Ascending aorta (tissue), 2 donors: ENCODE results near the gene RPL6. TPM values are rescaled to one million over a fixed set of nuclear protein-coding genes. Genes with fewer than 3 reads are reported as not detected.

Experiments used
- DNase-seq, 2 donors: peaks; one replicate each; pipeline ENCODE4 v3.0.0-alpha.2; 2019; ENCODE audit warnings: low spot score in 2 of 2
- H3K27ac ChIP-seq, 2 donors: fragments of 200-600 bp; sonication (generic); one replicate each; pipeline ENCODE4 v1.5.1; 2016 to 2017; ENCODE audit warnings: mild to moderate bottlenecking in 1 of 2
- H3K27me3 ChIP-seq: fragments of 200-600 bp; sonication (generic); one replicate; pipeline ENCODE4 v1.5.1; 2017
- H3K36me3 ChIP-seq, 2 donors: fragments of 200-600 bp; sonication (generic); one replicate each; pipeline ENCODE4 v1.5.1; 2016
- H3K4me1 ChIP-seq, 2 donors: fragments of 200-600 bp; sonication (generic); one replicate each; pipeline ENCODE4 v1.5.1; 2016 to 2017; ENCODE audit warnings: mild to moderate bottlenecking in 1 of 2
- H3K4me3 ChIP-seq, 2 donors: fragments of 200-600 bp; sonication (generic); one replicate each; pipeline ENCODE4 v1.5.1; 2016 to 2017; ENCODE audit warnings: mild to moderate bottlenecking in 1 of 2
- H3K9me3 ChIP-seq, 2 donors: fragments of 200-600 bp; sonication (generic); one replicate each; pipeline ENCODE4 v1.5.1; 2016
- CTCF ChIP-seq, 3 experiments: fragments of 200-600 bp in 2 of 3; fragments of 450-650 bp in 1 of 3; sonication (generic) in 2 of 3; IDR thresholded peaks; one replicate each; pipeline ENCODE4 v1.5.1; 2016 to 2019; ENCODE audit warnings: antibody characterized with exemption in 3 of 3, mild to moderate bottlenecking in 1 of 3, moderate library complexity in 1 of 3
- intact Hi-C: fragments of 100-400 bp; cut with DNase I; formaldehyde crosslinking; loops from one replicate; pipeline ENCODE4 v1.15.1; 2023
- total RNA-seq: library from RNA; depleted of rRNA; stranded (reverse); fragments of >200 nt; gene quantifications from one replicate; pipeline ENCODE4 v1.1.0, GENCODE V29; 2016

The RPL6 gene
- total RNA-seq, 1 donor from 2014 or later, result 951 TPM

GRCh38 chr12:112422531-112422930 lies 13.1 kb upstream of the RPL6 start:
- no peak overlapping the region for H3K27ac ChIP-seq
- intact Hi-C loops, result no loop called here
- H3K36me3 ChIP-seq, result no peaks in the 10 kb centered on the region
- no peaks in the 10 kb centered on the region for H3K9me3 ChIP-seq
- DNase-seq, result peak in 1 of 2 donors; percentile 50
- H3K4me1 ChIP-seq, result peaks cover 7 to 43% of the 10 kb centered on the region in 2 donors
- TF ChIP-seq CTCF (IDR thresholded peaks at IDR 0.05), result no peak
- H3K27me3 ChIP-seq, result no peaks in the 10 kb centered on the region
- H3K4me3 ChIP-seq, result no peak overlapping the region

DNA sequence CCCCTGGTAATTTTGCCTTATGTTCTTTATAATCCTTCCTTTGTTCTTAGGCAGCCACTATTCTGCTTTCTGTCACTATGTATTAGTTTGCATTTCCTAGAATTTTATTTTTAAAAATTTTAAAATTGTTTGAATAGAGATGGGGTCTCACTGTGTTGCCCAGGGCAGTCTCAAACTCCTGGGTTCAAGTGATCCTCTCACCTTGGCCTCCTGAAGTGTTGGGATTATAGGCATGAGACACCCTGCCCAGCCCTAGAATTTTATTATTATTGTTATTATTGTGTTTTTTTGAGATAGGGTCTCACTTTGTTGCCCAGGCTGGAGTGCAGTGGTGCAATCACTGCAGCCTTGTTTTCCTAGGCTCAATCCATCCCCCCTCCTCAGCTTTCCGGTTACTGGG lies 12.0 kb upstream of the RPL6 start:
- H3K4me1 ChIP-seq, result peaks cover 7 to 43% of the 10 kb centered on the region in 2 donors
- DNase-seq, result no peak

GRCh38 chr12:112420740-112421139 lies 11.3 kb upstream of the RPL6 start:
- Histone ChIP-seq H3K36me3 (no peaks in the 10 kb centered on the region), H3K4me3 (peak overlapping the region in 1 of 2 donors; percentile 84), H3K27me3 (no peaks in the 10 kb centered on the region), H3K27ac (no peak overlapping the region), H3K9me3 (no peaks in the 10 kb centered on the region), H3K4me1 (peaks cover 7 to 43% of the 10 kb centered on the region in 2 donors)
- intact Hi-C loops, result no loop called here
- TF ChIP-seq CTCF (IDR thresholded peaks at IDR 0.05), result no peak
- DNase-seq, result peak in 1 of 2 donors; percentile 9

More for the DNA sequence above, 12.0 kb upstream of the RPL6 start:
- Histone ChIP-seq H3K27ac (no peak overlapping the region), H3K36me3 (no peaks in the 10 kb centered on the region), H3K9me3 (no peaks in the 10 kb centered on the region), H3K4me3 (no peak overlapping the region), H3K27me3 (no peaks in the 10 kb centered on the region)
- TF ChIP-seq CTCF (IDR thresholded peaks at IDR 0.05), result no peak
- intact Hi-C loops, result no loop called here

DNA sequence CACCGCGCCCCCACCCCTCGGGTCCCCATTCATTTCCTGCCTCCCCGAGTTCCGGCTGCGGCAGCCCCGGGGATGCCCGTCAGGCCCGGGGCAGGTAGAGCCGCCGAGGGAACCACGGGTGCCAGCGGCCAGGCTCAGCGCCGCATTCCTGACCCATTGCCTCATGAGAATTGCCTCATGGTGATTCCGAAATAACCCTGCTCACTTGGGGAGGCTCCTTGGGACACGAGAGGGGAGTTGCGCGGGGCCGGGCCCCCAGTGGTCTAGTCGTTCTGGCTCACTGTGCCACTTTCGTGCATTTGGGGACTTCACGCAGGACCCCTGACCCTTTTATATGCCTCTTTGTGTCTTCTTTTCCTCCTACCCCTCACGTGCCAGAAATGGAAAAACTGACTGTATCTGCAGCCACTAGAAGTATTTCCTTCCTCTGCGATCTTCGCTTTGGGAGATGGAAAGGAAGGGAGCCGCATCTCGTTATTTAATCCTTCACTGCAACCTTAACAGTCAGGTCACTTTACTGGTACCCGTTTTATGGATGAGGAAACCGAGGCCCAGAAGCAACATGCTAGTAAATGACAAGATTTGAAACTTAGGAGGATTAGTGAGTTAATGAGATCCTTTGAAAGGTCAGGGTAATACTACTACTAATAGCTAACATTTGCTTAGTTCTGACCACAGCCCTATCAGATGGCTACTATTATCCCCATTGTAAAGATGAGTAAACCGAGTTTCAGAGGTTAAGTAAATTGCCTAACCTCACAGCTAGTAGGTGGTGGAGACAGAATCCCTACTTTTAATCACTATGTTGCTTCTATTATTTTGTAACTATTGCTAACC lies 10.1 kb upstream of the RPL6 start:
- Histone ChIP-seq H3K27ac (peak overlapping the region; percentile 98 to 99), H3K36me3 (no peaks in the 10 kb centered on the region), H3K4me3 (peak overlapping the region; percentile 84 to 95), H3K4me1 (peaks cover 7 to 43% of the 10 kb centered on the region in 2 donors), H3K27me3 (no peaks in the 10 kb centered on the region), H3K9me3 (no peaks in the 10 kb centered on the region)
- DNase-seq, result peak in 1 of 2 donors; percentile 90
- no peak for TF ChIP-seq CTCF (IDR thresholded peaks at IDR 0.05)
- intact Hi-C loops, result loop anchor here (5.0 kb wide), 1 partner anchor 292 kb away; the partner anchor contains the start of gene TRAFD1

- peak in 1 of 3 experiments; percentile 29 for TF ChIP-seq CTCF (IDR thresholded peaks at IDR 0.05)
- no peaks in the 10 kb centered on the region for H3K27me3 ChIP-seq
- intact Hi-C loops, result loop anchor here (1.0 to 5.0 kb wide), 2 partner anchors 9 to 291 kb away; partner anchors contain the start of genes RPL6 and TRAFD1
- H3K27ac ChIP-seq, result peak within 1 kb of the TSS; percentile 98 to 99
- H3K4me3 ChIP-seq, result peak within 1 kb of the TSS; percentile 84 to 95
- H3K4me1 ChIP-seq, result peaks cover 7 to 39% of the 10 kb centered on the region in 2 donors
- no peaks in the 10 kb centered on the region for H3K9me3 ChIP-seq
- no peaks in the 10 kb centered on the region for H3K36me3 ChIP-seq
- peak; percentile 53 to 93 for DNase-seq
Observed at GRCh38 chr12:112418608-112419296, 9.3 kb upstream of the RPL6 start, which contains the start of gene PTPN11. TSS of gene PTPN11 (plus strand) at chr12:112418947. CDS start at chr12:112419112, 165 bp downstream.
